CD4-positive, alpha-beta T cell treated with Interleukin-6 at 100 ng/mL for 8 hours (primary cell): Measurements from ENCODE around the gene KIAA0232.
"Not testable (repeated sequence)": the region's sequence is repeated elsewhere in the genome, so short reads cannot be mapped to it uniquely, and the experiment has no call there.

Experiments used
- DNase-seq: peaks from one replicate; pipeline ENCODE4 v3.0.0-alpha.2; 2020; ENCODE audit warnings: mixed read lengths, low spot score

The KIAA0232 gene

GRCh38 chr4:6900956-6901355 lies 118.4 kb downstream of the KIAA0232 start:
- DNase-seq: no peak

GRCh38 chr4:6901669-6902317 lies 119.3 kb downstream of the KIAA0232 start:
- DNase-seq: no peak

DNA sequence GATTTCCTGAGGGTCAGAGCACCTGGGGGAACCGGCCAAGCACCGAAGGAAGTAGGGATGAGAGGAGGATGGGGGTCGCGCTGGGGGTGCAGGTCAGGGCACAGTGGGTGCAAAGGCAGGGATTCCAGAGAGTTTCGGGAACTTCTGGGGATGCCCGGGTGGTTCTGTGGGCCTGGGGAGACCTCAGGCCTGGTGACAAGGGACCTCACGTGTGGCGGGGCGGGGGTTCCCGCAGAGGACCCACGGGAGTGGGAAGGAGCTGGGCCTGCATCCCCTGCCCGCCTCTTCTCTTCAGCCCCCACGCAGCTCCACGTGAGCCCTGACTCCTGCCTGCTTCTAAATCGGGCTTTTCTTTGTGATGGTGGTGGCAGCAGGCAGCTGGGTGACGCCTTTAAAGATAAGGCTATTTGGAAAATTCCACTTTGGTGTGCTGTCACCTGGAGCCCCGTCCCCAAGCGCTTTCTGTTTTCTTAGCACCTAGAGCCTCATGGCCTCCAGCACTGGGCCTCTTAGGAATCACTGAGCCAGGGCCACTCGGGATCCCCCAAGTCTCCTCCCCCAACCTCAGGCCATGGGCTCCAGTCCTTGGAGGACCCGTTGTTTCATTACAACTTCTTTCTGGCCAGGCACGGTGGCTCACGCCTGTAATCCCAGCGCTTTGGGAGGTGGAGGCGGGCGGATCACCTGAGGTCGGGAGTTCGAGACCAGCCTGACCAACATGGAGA lies 120.0 kb downstream of the KIAA0232 start:
- no peak for DNase-seq

DNA sequence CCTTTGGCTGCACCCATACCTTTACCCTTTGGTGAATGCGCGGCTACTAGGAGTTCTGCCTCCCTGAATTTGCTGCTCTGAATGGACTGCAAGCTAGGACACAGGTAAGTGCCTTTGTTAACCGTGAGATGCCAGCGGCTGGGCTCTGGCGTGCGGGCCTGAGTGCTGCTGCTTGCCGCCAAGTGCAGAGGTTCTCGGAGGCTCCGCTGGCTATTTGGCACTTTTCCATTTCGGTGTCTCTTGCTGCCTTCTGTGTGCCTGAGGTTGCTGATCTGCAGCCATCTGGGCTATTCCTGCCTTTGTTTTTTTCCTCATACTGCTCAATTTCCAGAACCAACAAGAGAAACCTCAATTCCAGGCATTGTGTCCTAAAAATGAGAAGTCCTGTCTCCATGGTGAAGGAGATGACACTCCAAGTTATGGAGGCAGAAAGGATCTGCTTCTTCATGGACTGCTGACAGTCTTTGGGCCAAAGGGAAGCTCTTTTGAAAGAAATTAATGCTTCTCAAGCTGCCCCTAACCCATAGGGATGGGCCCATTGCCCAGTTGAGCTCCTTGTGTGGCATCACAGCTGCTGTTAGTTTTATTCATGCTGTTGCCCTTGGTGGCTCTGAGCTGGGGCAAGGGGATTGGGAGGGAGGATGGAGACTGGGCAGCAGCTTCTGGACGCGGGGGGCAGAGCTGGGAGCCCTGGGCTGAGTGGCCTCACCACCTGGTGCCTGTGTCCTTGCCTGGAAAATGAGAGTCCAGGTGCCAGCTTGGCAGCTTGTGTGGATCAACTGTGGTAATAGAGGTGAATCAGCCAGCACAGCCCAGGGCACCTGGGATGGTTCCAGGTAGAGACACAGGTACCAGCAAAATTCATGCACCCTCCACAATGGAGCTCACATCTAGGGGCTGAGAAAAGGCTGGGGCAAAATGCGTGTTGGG lies 123.3 kb downstream of the KIAA0232 start:
- no peak for DNase-seq

DNA sequence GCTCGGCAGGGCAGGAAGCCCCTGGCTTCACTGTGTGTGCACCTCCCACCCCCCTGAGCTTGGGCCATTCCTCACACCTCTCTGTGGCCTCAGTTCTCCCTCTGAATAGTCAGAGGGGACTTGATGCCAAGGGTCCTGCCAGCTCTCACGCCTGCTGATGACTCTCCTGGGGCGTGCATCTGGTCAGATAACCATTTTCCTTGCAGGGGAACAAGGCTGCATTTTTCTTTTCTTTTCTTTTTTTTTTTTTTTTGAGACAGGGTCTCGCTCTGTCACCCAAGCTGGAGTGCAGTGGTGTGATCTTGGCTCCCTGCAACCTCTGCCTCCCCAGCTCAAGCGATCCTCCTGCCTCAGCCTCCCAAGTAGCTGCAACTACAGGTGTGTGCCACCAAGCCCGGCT lies 124.0 kb downstream of the KIAA0232 start:
- not testable (repeated sequence) for DNase-seq

DNA sequence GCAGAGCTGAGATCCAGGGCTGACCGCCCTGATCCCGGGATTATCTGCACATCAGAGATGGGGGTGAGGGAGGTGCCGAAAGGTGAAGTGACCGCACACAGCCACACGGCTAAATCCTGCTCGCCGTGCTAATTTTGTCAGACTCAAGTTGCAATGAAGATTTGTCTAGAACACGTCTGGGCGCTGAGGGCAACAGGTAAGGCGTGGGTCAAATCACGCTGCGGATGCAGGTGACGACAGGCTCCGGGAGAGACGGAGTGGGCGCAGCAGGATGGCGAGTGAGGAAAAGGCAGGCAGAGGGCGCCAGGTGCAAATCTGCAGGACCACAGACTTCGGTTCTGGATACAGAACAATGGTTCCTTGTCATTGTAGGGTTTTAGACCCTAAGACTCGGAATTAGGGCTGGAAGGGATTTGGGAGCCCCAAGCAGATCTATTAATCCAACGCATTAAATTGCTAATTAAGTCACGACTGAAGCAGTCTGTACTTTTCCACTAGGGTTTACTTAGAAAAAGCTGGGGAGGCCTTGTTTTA lies 125.2 kb downstream of the KIAA0232 start:
- DNase-seq: no peak

GRCh38 chr4:6908432-6909112 lies 126.0 kb downstream of the KIAA0232 start:
- DNase-seq: no peak

GRCh38 chr4:6909113-6909969 lies 126.8 kb downstream of the KIAA0232 start, which contains the start of gene TBC1D14:
Gene TBC1D14 (plus strand): TSS chr4:6909826. CDS start chr4:6923390, 13,564 bp downstream.
- peak; percentile 87 for DNase-seq

GRCh38 chr4:6909970-6910339 lies 127.4 kb downstream of the KIAA0232 start:
- no peak for DNase-seq

DNA sequence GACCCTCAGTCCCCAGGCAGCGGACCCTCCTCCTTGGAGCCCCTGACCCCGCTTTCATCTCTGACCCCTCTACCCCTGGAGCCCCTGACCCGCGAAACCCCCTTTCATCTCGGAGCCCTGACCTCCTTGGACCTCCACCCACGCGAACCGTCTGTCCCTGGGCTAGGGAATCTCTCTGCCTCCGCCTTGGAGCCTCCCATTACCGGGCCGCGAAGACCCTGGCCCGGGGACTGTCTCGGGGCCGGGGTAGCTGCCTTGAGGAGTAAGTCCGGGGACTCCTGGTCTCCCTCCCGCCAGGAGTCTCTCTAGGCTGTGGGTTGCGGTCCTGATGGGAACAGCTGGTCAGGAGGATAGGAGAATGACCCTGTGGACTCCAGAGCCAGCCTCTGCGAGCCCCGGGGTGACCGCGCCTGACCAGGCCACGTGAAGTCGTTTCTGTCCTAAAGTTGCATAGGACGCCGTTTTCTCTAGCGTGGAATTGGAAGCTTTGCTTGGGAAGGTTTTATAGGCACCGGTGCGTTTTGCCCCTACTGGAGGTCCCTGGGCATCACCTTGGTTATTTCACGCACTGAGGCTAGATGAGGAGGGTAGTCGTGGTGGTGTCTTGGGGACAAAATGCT lies 127.9 kb downstream of the KIAA0232 start:
- no peak for DNase-seq

GRCh38 chr4:6910960-6911874 lies 128.7 kb downstream of the KIAA0232 start:
- no peak for DNase-seq

DNA sequence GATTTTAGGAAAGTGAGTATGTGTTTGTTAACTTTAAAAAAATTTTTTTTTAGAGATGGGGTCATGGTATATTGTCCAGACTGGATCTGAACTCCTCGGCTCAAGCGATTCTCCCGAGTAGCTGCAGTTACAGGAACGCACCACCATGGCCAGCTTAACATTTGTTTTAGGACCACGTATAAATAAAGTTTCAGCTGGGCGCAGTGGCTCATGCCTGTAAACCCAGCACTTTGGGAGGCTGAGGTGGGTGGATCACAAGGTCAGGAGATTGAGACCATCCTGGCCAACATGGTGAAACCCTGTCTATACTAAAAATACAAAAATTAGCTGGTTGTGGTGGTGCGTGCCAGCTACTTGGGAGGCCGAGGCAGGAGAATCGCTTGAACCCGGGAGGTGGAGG lies 129.4 kb downstream of the KIAA0232 start:
- DNase-seq: not testable (repeated sequence)

DNA sequence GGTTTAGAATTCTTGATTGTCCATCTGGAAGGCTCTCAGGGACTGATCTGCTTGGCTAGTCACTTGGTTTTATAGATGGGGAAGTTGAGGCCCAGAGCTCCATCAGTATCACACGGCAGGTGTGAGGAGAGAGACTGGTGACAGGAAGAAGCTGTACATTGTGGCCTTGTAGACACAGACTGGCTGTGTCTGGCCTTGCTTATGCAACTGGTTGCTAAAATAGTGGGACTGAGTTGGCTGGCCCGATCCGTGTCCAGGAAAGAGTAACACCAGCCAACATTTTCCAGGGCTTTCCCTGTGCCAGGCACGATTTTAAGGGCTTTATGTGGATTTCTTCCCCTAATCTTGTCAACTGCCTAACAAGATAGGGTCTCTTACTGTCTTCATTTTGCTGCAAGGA lies 129.9 kb downstream of the KIAA0232 start:
- no peak for DNase-seq

DNA sequence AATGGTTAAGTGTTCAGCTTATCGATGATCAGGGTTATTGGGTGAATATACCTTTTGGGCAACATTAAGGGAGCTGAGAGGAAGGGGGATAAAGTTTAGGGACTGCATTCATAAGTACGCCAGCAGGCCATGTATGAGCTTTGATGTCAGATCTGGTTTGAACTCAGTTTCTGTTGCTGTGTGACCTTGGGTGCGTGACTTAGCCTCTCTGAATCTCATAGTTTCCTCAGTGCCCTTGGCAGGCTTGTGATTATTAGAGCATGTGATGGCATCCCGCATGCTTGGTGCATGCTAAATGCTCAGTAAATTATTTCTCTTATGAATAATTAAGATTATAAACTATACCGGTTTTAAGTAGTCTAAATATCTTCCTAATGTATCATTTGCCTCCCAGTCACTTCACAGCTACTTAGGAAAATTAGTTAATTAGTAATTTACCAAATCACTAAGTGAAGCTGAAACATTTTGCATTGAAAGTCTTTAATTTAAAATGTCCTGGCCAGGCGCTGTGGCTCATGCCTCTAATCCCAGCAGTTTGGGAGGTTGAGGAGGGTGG lies 130.9 kb downstream of the KIAA0232 start:
- no peak for DNase-seq

DNA sequence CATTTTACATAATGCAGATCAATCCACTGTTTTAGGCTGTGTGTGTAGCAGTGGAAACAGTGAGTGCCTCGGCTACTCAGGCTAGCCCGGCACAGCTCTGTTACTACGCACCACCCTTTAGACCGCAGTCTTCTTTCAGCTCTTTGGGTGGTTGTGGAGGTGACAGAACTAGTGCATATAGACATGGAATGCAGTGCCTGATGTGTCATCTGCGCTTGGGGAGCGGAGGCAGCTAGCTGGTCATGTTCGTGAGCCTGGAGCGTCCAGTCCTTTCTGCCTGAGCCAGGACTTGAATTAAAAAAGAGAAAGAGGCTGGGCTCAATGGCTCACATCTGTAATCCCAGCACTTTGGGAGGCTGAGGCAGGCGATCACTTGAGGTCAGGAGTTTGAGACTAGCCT lies 131.9 kb downstream of the KIAA0232 start:
- DNase-seq: no peak

- DNase-seq: no peak
Measured at GRCh38 chr4:6915041-6916005, 132.8 kb downstream of the KIAA0232 start.

GRCh38 chr4:6916069-6916586 lies 133.6 kb downstream of the KIAA0232 start:
- DNase-seq: no peak
